NCI-H146 treated with DMSO at 0.1 percent for 48 hours (cell line): ENCODE results near the gene ICE1.
"Not testable (repeated sequence)": the region's sequence is repeated elsewhere in the genome, so short reads cannot be mapped to it uniquely, and the experiment has no call there.

ENCODE experiments used
- DNase-seq: peaks from one replicate; lab custom pipeline; 2025; ENCODE audit not compliant: unreplicated experiment; lab: John Stamatoyannopoulos, UW

ICE1 gene

GRCh38 chr5:5483880-5484598 is 61.6 kb downstream of the ICE1 start:
- no peak for DNase-seq

DNA sequence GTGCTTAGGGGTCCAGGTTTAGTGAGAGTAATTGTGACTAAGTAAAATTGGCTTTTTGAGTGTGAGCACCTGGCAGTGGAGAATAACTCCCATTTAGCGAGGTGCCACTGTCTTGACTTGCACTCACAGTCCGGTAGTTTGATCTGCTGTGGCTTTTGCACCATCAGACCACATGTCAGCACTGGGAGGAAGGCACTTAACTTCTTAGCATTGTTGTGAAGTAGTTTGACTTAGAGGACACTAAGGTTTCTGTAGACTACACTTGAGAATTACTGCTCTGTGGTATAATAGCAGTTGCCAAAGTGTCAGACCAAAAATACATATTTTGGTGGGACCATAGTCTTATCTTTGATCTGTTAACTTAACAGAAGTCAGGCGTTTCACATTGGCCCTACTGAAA is 63.6 kb downstream of the ICE1 start:
- no peak for DNase-seq

DNA sequence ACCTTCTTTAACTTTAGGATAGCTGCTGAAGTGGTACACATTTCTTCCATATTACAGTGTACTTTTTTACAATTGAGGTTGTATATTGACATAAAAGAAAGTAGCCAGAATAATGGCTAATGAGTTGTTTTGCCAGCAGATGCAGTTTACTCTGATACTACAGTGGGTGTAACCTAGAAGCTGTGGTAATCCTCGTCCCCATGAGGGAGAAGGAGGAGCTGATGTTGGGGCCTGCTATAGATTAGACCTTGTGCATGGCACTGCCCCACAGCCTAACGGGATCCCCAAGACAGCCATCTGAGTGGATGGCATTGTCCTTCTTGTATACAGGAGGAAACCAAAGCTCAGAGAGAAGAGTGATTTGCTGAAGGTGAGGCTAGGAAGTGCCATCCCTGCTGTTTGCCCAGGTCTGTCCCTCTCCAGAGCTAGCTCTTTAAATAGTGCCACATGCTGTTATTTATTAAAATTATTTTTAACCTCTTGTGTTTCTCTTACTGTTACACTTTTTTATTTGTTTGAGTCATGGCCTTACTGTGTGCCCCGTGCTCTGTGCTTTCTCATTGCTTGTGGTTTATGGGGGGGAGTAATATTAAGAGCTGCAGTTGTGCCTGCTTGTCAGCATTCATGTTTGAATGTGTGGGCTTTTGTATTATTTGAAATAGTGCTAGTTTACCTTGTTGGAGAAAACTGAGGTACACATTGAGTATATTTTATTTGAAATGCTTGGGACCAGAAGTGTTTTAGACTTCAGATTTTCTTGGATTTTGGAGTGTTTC is 65.3 kb downstream of the ICE1 start:
- no peak for DNase-seq

DNA sequence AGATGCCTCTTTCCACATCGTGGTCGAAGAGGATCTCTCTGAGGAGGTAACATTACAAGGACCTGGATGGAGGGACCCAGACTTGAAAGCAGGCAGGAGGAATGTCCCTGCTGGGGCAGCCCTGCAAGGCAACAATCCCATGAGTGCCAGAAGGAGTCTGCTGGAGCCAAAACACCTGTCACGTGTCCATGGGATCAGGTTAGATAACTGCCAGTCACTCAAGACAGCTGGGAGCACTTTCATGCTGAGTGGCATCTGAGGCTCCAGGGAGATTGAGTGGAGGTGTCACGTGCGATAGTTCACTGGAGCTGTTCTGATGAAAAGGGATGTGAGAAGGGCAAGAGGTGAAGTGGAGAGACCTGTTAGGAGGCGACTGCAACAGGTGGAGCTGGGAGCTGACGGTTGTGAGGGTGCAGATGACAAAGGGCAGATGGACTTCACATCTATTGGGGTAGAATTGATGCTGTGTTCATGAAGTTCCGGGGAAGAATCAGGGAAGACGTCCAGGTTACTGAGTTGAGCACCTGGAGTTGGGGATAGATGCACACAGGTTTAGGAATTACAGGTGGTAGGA is 68.4 kb downstream of the ICE1 start:
- no peak for DNase-seq

GRCh38 chr5:5492087-5492933 is 69.8 kb downstream of the ICE1 start:
- DNase-seq, result no peak

DNA sequence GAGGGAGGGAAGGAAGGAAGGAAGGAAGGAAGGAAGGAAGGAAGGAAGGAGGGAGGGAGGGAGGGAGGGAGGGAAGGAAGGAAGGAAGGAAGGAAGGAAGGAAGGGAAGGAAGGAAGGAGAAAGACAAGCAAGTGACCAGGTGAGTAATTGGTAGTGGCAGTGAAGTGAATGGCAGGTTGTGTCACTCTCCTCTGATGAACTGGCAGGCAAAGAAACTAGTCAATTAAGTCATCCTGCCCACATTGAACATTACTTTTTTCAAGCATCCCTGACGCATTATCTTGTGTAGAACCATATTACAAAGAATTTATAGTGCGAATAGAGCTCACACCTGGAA is 70.4 kb downstream of the ICE1 start:
- DNase-seq, result not testable (repeated sequence)

DNA sequence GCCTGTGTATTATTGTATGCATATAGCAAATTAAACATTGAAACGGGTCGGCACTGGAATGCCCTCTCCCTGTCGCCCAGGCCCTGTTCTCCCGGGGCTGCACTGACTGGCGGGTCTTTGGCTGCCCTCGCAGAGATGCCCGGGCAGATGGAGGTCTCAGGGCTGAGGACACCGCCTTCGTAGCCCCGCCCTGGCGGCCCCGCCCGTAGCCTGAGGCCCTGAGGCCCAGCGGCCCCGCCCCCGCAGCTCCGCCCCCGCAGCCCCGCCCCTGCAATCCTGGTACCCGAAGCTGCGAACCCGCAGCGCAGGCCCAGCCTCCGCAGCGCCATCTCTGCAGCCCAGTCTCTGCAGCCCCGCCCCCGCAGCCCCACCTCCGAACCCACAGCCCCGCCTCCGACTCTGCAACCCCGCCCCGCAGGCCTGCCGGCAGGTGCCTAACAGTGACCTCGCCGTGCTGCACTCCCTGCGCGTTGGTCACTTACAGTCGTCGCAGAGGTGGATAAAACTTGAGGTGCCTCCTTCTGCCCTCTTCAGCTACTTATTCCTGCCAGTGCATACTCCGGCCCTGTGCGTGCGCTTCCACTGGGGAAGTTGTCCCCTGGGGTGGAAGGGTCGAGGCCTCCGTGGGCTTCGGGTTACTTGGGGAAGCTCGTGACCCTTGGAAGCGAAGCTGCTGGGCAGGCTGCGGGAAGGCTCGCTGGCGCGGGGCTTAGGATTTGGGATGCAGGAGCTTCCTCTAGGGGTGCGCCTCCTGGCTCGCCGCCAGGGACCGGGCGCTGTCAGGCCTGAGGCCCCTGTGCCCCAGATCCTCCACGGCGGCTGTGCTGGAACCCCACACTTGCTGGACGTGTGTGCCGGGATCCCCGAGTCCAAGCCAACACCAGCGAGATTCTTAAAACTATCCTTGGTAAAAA is 72.3 kb downstream of the ICE1 start:
- DNase-seq, result no peak

DNA sequence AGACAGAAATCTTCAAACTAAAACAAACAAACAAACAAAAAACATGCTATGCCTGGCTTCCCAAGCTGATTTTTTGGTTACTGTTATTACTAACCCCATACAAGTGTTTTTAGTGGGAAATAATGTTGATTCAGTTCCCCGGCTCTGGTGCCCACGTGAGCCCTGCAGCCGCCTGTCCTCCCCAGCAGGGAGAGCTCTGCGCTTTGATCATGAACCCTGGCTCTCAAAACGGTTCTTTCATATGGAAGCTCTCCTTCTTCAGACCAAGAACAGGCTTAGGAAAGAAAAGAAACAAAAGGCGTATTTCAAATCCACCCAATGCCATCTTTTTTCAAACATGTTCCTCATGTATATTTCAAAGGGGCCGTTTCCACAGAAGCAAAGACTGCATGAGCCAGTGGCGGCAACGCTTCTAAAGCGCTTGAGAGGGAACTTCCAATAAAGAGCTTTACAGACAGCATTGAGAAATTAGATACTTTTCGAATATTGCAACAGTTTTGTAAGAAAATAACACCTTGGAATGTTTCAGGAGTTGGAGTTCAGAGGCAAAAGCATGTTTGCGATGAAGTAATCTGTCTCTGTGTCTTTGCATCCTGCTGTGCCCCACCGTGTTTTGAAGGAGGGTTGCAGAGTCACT is 74.8 kb downstream of the ICE1 start:
- no peak for DNase-seq

DNA sequence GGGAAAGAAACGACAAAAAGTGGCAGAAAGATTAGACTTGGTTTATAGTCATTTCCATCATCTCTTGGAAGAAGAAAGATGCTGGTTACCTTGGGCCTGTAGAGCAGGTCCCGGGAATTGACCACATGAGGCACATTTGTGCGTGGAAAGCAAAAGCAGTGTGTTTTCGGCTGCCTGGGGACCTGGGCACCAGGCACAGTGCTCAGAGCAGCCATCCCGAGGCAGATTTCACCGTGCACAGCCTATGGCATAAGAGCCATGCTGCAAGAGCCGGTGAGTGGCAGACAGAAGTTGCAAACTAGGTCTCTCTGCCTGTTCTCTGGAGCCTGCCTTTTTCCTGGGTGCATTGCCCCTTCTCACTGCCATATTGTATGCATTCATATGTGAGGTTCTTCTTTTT is 77.0 kb downstream of the ICE1 start:
- DNase-seq, result no peak

GRCh38 chr5:5504325-5504724 is 81.8 kb downstream of the ICE1 start:
- DNase-seq, result no peak

DNA sequence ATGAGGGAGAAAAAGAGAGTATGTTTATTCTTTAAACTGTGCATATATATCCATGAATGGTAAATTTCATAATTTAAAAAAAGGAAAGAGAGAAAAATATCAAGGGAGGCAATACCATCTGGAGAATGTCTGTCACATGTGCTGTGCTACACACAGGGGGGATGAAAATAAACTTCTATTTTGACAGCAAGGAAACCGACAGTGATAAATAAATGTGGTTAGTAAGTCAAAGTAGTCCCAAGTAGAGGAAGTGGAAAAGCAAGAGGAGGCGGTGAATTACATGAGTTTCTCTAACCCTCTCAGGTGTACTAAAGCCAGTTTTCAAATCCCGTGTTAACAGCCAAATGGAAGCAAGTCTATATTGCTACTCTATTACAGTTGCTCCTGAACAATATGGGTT is 83.3 kb downstream of the ICE1 start:
- DNase-seq, result no peak

- DNase-seq, result no peak
Observed at GRCh38 chr5:5508391-5508790, 85.9 kb downstream of the ICE1 start.

GRCh38 chr5:5511904-5512416 is 89.5 kb downstream of the ICE1 start:
- no peak for DNase-seq

GRCh38 chr5:5512543-5512942 is 90.1 kb downstream of the ICE1 start:
- no peak for DNase-seq

GRCh38 chr5:5520622-5521021 is 98.1 kb downstream of the ICE1 start:
- DNase-seq, result not testable (repeated sequence)

DNA sequence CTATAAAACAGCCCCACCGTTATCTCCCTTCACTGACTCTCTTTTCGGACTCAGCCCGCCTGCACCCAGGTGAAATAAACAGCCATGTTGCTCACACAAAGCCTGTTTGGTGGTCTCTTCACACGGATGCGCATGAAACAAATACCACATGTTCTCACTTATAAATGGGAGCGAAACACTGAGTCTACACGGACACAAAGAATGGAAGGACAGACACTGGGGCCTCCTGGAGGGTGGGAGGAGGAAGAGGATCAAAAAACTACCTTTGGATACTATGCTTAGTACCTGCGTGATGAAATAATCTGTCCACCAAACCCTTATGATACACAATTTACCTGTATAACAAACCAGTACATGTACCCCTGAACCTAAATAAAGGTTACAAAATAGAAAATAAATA is 98.6 kb downstream of the ICE1 start:
- no peak for DNase-seq

DNA sequence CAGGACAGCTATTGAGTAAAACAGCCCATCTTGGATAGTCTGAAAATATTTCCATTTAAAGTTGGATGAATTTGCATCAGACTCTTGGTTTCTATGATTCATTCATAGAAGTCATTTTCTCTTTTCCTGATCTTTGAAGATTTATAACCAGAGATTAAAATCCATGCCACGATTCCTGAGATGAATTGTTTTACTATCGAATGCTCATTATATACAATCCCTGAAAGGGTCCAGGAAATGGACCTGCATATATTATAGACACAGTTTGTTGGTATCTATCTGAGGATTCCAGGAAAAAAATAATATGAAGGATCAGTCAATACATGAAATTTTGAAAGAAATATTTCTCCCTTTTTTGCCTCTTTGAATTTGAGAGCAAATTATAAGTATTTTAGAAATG is 99.0 kb downstream of the ICE1 start:
- DNase-seq, result no peak

- no peak for DNase-seq
Observed at GRCh38 chr5:5522336-5522735, 99.9 kb downstream of the ICE1 start.

GRCh38 chr5:5523066-5523505 is 100.6 kb downstream of the ICE1 start:
- no peak for DNase-seq

DNA sequence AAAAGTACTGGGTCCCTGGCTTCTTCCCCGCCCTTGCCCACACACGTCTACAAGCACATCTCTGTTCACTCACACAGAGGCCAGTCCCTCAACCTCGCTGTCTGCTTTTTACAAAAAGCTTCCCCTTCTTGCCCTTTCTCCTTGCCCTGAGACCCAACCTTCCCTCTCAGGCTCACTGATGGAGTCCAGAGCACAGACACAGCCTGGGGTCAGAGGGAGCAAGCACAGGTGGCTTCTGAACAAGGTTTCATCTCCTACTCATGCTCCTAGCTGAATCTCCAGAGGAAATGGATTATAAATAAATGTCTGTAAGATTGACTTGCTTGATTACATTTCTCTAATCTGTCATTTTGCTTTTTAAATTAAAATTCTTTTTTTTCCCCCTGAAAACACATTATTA is 101.8 kb downstream of the ICE1 start:
- DNase-seq, result no peak
